ENCODE results near the gene CDH8. TPM values are rescaled to one million over a fixed set of nuclear protein-coding genes. Genes with fewer than 3 reads are reported as not detected.
"Not testable (repeated sequence)": the region's sequence is repeated elsewhere in the genome, so short reads cannot be mapped to it uniquely, and the experiment has no call there.

CDH8 gene
- total and polyA plus RNA-seq, 4 donors: 0.02 to 3.1 (median 0.30) TPM

- Histone ChIP-seq H3K4me1 (ENCODE audit: control insufficient read depth in 5 of 5, insufficient read depth in 5 of 5, low read length in 5 of 5) (no peaks in the 10 kb centered on the region), H3K27me3 (ENCODE audit: control insufficient read depth in 3 of 3, insufficient read depth in 3 of 3, low read length in 2 of 3) (no peaks in the 10 kb centered on the region), H3K36me3 (ENCODE audit: control insufficient read depth in 4 of 4, insufficient read depth in 4 of 4, low read length in 4 of 4) (no peaks in the 10 kb centered on the region), H3K9me3 (ENCODE audit: control insufficient read depth in 4 of 4, insufficient read depth in 3 of 4, low read length in 3 of 4) (no peaks in the 10 kb centered on the region), H3K4me3 (no peak overlapping the region), H3K9ac (ENCODE audit: insufficient read depth in 1 of 2, low read length in 2 of 2) (no peak overlapping the region), H3K27ac (ENCODE audit: low read depth in 1 of 2, low read length in 1 of 2) (no peak overlapping the region)
- no peak for ATAC-seq (ENCODE audit: insufficient read depth, low FRiP score)
- no peak for DNase-seq
- no peak for TF ChIP-seq CTCF (IDR thresholded peaks at IDR 0.05; ENCODE audit: control extremely low read depth, extremely low read depth)
- WGBS, 2 donors: 79% methylated on average over 3 of the region's 3 CpGs
These were observed 238.9 kb downstream of the CDH8 start for GRCh38 chr16:61797296-61797795.

- DNase-seq (no peak), ATAC-seq (ENCODE audit: insufficient read depth, low FRiP score) (no peak)
- TF ChIP-seq CTCF (IDR thresholded peaks at IDR 0.05; ENCODE audit: control extremely low read depth, extremely low read depth): no peak
- Histone ChIP-seq H3K4me3 (no peak overlapping the region), H3K36me3 (ENCODE audit: control insufficient read depth in 4 of 4, insufficient read depth in 4 of 4, low read length in 4 of 4) (no peaks in the 10 kb centered on the region), H3K4me1 (ENCODE audit: control insufficient read depth in 5 of 5, insufficient read depth in 5 of 5, low read length in 5 of 5) (no peaks in the 10 kb centered on the region), H3K27me3 (ENCODE audit: control insufficient read depth in 3 of 3, insufficient read depth in 3 of 3, low read length in 2 of 3) (no peaks in the 10 kb centered on the region), H3K27ac (ENCODE audit: low read depth in 1 of 2, low read length in 1 of 2) (no peak overlapping the region), H3K9ac (ENCODE audit: insufficient read depth in 1 of 2, low read length in 2 of 2) (no peak overlapping the region), H3K9me3 (ENCODE audit: control insufficient read depth in 4 of 4, insufficient read depth in 3 of 4, low read length in 3 of 4) (no peaks in the 10 kb centered on the region)
- WGBS, 2 donors: 85 to 89% methylated on average over 4 of the region's 4 CpGs
These were observed 243.9 kb downstream of the CDH8 start for GRCh38 chr16:61792194-61792909.

- ATAC-seq (ENCODE audit: insufficient read depth, low FRiP score) (no peak), DNase-seq (no peak)
- WGBS, 2 donors: 68 to 76% methylated on average over 2 of the region's 2 CpGs
- Histone ChIP-seq H3K4me1 (ENCODE audit: control insufficient read depth in 5 of 5, insufficient read depth in 5 of 5, low read length in 5 of 5) (no peaks in the 10 kb centered on the region), H3K36me3 (ENCODE audit: control insufficient read depth in 4 of 4, insufficient read depth in 4 of 4, low read length in 4 of 4) (no peaks in the 10 kb centered on the region), H3K27ac (ENCODE audit: low read depth in 1 of 2, low read length in 1 of 2) (no peak overlapping the region), H3K4me3 (no peak overlapping the region), H3K9ac (ENCODE audit: insufficient read depth in 1 of 2, low read length in 2 of 2) (no peak overlapping the region), H3K9me3 (ENCODE audit: control insufficient read depth in 4 of 4, insufficient read depth in 3 of 4, low read length in 3 of 4) (no peaks in the 10 kb centered on the region), H3K27me3 (ENCODE audit: control insufficient read depth in 3 of 3, insufficient read depth in 3 of 3, low read length in 2 of 3) (no peaks in the 10 kb centered on the region)
- no peak for TF ChIP-seq CTCF (IDR thresholded peaks at IDR 0.05; ENCODE audit: control extremely low read depth, extremely low read depth)
These were observed 244.8 kb downstream of the CDH8 start for GRCh38 chr16:61791464-61791863.

- H3K27ac ChIP-seq (ENCODE audit: low read depth in 1 of 2, low read length in 1 of 2); ATAC-seq (ENCODE audit: insufficient read depth, low FRiP score); H3K9me3 ChIP-seq (ENCODE audit: control insufficient read depth in 4 of 4, insufficient read depth in 3 of 4, low read length in 3 of 4); H3K9ac ChIP-seq (ENCODE audit: insufficient read depth in 1 of 2, low read length in 2 of 2); H3K4me1 ChIP-seq (ENCODE audit: control insufficient read depth in 5 of 5, insufficient read depth in 5 of 5, low read length in 5 of 5); H3K4me3 ChIP-seq; DNase-seq; H3K27me3 ChIP-seq (ENCODE audit: control insufficient read depth in 3 of 3, insufficient read depth in 3 of 3, low read length in 2 of 3); H3K36me3 ChIP-seq (ENCODE audit: control insufficient read depth in 4 of 4, insufficient read depth in 4 of 4, low read length in 4 of 4): not testable (repeated sequence)
- 94 to 97% methylated on average over 14 to 16 of the region's 16 CpGs for whole genome bisulfite sequencing, 2 donors
These were observed 254.4 kb downstream of the CDH8 start for GRCh38 chr16:61781855-61782254.
